ACC112 (cell line): ENCODE measurements around the gene NECAB2.
"Not testable (repeated sequence)": the region's sequence is repeated elsewhere in the genome, so short reads cannot be mapped to it uniquely, and the experiment has no call there.

Experiments used
- H2AFZ ChIP-seq: fragments of 200-600 bp; sonication (generic); one replicate; pipeline ENCODE4 v1.6.0; 2017; ENCODE audit warnings: antibody characterized with exemption, low read length; ENCODE audit not compliant: unreplicated experiment
- H3K27ac ChIP-seq: fragments of 200-600 bp; sonication (generic); 2 replicates; pipeline ENCODE4 v1.5.1; 2014; ENCODE audit warnings: low read depth, mild to moderate bottlenecking, antibody characterized with exemption, low read length, moderate library complexity
- H3K27me3 ChIP-seq: fragments of 200-600 bp; sonication (generic); 2 replicates; pipeline ENCODE4 v1.6.1; 2014; ENCODE audit warnings: mild to moderate bottlenecking, antibody characterized with exemption, low read length, moderate library complexity, mixed read lengths; ENCODE audit not compliant: insufficient read depth
- H3K36me3 ChIP-seq: fragments of 200-600 bp; sonication (generic); 2 replicates; pipeline ENCODE4 v1.6.1; 2016; ENCODE audit warnings: mild to moderate bottlenecking, antibody characterized with exemption, low read length, moderate library complexity, mixed read lengths; ENCODE audit not compliant: insufficient read depth
- H3K4me1 ChIP-seq: fragments of 200-600 bp; sonication (generic); one replicate; pipeline ENCODE4 v1.6.1; 2016; ENCODE audit warnings: low read length, mixed read lengths; ENCODE audit not compliant: insufficient read depth, unreplicated experiment, control insufficient read depth
- H3K4me3 ChIP-seq: fragments of 200-600 bp; sonication (generic); 2 replicates; pipeline ENCODE4 v1.5.1; 2014; ENCODE audit warnings: mild to moderate bottlenecking, low read depth, low read length
- H3K79me2 ChIP-seq: fragments of 200-600 bp; sonication (generic); one replicate; pipeline ENCODE4 v1.6.0; 2016; ENCODE audit warnings: low read length; ENCODE audit not compliant: control insufficient read depth, unreplicated experiment, insufficient read depth

The NECAB2 gene

DNA sequence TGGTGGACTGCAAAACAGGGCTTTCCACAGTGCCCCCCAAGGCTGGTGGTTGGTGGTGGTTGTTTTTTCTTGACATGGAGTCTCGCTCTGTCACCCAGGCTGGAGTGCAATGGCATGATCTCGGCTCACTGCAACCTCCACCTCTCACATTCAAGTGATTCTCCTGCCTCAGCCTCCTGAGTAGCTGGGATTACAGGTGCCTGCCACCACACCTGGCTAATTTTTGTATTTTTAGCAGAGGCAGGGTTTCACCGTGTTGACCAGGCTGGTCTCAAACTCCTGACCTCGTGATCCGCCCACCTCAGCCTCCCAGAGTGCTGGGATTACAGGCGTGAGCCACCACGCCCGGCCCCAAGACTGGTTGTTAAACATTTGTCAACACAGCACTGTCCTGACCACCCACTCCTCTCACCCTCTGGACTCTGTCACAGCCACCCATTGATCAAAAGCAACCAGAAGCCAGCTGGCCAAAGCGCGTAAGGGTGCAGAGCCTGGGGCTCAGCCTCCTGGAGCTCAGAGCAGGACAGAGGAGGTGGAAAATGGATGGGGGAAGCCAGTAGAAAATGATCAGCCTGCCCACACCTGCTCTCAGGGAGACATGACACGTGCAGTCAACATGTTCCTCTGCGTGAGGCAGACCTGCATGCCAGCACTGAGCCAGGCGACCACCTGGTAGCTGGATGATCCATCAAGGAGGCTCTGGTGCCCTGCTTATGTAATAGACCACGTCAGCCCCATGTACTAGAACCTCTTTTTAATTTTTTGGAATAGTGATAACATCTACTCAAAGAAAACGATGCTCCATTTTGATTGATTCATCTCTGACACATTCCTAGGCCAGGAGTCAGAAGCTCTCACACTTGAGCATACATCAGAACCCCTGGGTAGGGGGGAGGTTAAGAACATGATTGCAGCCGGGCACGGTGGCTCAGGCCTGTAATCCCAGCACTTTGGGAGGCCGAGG, 29.8 kb upstream of the NECAB2 start:
- Histone ChIP-seq H3K4me3 (no peak overlapping the region), H3K79me2 (no peaks in the 10 kb centered on the region), H3K36me3 (no peaks in the 10 kb centered on the region), H3K4me1 (peaks cover 5% of the 10 kb centered on the region), H3K27me3 (no peaks in the 10 kb centered on the region), H2AFZ (no peak overlapping the region), H3K27ac (no peak overlapping the region)

GRCh38 chr16:83939266-83939855, 28.7 kb upstream of the NECAB2 start:
- H3K79me2 ChIP-seq = no peaks in the 10 kb centered on the region
- H3K4me1 ChIP-seq = no peaks in the 10 kb centered on the region
- no peak overlapping the region for H2AFZ ChIP-seq
- H3K27me3 ChIP-seq = no peaks in the 10 kb centered on the region
- H3K36me3 ChIP-seq = no peaks in the 10 kb centered on the region
- no peak overlapping the region for H3K27ac ChIP-seq
- no peak overlapping the region for H3K4me3 ChIP-seq

GRCh38 chr16:83940119-83940518, 27.9 kb upstream of the NECAB2 start:
- Histone ChIP-seq H2AFZ (no peak overlapping the region), H3K4me3 (no peak overlapping the region), H3K27me3 (no peaks in the 10 kb centered on the region), H3K79me2 (no peaks in the 10 kb centered on the region), H3K4me1 (no peaks in the 10 kb centered on the region), H3K27ac (no peak overlapping the region), H3K36me3 (no peaks in the 10 kb centered on the region)

DNA sequence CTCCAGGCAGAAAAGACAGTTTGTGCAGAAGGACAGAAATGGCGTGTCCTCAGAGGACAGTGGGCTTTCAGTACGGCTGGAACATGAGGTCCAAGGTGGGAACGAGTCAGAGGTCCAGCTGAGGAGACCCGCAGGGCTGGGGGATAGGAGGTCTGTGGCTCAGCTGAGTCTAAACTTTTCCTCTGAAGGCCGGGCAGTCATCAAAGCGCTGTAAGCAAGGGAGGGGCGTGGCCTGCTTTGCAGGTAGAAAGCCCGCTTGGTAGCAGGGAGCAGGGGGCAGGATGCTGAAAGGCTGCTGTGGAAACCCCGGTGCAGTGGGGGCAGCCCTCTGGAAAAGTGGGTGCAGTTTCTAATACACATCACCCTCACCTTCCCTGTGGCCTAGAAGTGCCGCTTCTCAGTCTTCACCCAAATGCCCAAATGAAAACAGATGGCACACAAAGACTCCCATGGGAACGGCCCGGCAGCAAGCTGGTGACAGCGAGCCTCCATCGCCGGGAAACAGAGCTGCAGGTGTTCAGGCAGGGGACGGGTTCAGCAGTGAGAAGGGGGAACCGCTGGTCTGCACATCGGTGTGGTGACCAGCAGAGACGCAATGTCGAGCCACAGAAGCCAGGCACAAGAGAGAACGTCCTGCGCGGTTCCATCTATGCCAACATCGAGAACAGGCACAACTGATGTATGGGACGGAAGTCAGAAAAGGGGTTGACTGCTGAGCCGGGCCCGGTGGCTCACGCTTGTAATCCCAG, 27.2 kb upstream of the NECAB2 start:
- Histone ChIP-seq H3K36me3 (no peaks in the 10 kb centered on the region), H3K79me2 (no peaks in the 10 kb centered on the region), H3K27me3 (no peaks in the 10 kb centered on the region), H3K4me3 (no peak overlapping the region), H3K27ac (no peak overlapping the region), H2AFZ (no peak overlapping the region), H3K4me1 (no peaks in the 10 kb centered on the region)

DNA sequence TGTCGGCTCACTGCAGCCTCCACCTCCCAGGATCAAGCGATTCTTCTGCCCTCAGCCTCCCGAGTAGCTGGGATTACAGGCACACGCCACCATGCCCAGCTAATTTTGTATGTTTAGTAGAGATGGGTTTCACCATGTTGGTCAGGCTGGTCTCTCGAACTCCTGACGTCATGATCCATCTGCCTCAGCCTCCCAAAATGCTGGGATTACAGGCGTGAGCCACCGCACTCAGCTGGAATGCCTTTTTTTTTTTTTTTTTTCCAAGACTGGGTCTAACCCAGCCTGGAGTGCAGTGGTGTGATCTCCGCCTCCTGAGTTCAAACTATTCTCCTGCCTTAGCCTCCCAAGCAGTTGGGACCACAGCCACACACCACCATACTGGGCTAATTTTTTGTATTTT, 26.5 kb upstream of the NECAB2 start:
- not testable (repeated sequence) for H3K79me2 ChIP-seq, H2AFZ ChIP-seq, H3K4me1 ChIP-seq, H3K27ac ChIP-seq, H3K36me3 ChIP-seq, H3K27me3 ChIP-seq, H3K4me3 ChIP-seq

GRCh38 chr16:83942074-83942473, 26.0 kb upstream of the NECAB2 start:
- Histone ChIP-seq H3K27me3 (no peaks in the 10 kb centered on the region), H3K4me3 (no peak overlapping the region), H3K36me3 (no peaks in the 10 kb centered on the region), H3K27ac (no peak overlapping the region), H3K4me1 (no peaks in the 10 kb centered on the region), H2AFZ (no peak overlapping the region), H3K79me2 (no peaks in the 10 kb centered on the region)

DNA sequence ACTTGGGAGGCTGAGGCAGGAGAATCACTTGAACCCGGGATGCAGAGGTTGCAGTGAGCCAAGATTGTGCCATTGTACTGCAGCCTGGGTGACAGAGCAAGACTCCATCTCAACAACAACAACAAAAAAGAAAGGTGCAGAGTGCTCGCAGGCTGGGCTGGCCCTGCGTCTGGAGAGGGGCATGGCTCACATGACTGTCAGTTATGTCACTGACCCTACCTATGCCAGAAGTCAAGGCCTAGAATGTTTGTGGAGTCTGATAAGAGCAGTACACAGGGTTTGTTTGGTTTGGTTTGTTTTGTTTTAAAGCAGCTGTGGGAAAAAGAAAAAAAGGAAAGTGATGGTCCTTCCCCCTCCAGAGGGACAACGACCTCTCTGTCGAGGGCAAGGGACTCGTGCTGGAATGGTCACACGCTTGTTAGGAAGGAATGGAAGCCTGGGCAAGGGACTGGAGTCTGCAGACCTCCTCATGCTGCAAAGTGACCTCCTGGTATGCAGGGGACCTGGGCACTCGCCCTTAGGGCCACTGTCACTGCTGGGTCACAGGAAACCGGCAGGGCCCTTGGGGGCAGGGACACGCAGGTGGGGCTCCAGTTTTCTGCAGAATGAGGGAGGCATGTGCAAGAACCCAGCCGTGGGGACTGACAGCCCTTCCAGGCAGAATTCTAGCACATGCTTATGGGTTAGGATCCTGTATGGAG, 25.1 kb upstream of the NECAB2 start:
- H2AFZ ChIP-seq = no peak overlapping the region
- no peaks in the 10 kb centered on the region for H3K27me3 ChIP-seq
- H3K4me1 ChIP-seq = no peaks in the 10 kb centered on the region
- H3K36me3 ChIP-seq = no peaks in the 10 kb centered on the region
- no peak overlapping the region for H3K4me3 ChIP-seq
- no peaks in the 10 kb centered on the region for H3K79me2 ChIP-seq
- H3K27ac ChIP-seq = no peak overlapping the region

DNA sequence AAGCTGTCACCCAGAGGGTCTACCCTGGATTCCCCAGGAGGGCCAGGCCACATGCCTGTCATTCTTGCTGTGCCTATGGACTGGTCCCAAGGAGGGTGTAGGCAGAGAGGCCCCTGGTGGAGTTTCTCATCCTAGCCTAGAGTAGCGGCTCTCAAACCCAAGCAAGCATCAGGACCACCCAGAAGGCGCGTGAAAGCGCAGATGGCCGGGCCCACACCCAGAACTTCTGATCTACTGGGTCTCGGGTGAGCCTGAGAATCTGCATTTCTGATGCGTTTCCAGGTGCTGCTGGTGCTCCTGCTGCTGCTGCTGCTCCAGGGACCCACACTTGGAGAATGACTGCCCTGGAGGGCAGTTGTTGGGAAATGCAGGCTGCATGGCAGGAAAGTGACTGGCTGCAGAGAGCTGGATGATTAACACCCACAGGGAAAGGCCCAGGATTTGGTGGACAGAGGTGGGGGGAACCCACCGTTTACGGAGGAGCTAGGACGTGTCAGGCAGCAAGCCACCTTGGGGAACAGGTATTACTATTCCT, 24.5 kb upstream of the NECAB2 start:
- Histone ChIP-seq H3K4me3 (no peak overlapping the region), H3K27ac (no peak overlapping the region), H3K79me2 (no peaks in the 10 kb centered on the region), H3K27me3 (no peaks in the 10 kb centered on the region), H3K36me3 (no peaks in the 10 kb centered on the region), H3K4me1 (no peaks in the 10 kb centered on the region), H2AFZ (no peak overlapping the region)

- no peaks in the 10 kb centered on the region for H3K27me3 ChIP-seq
- no peaks in the 10 kb centered on the region for H3K36me3 ChIP-seq
- H2AFZ ChIP-seq = no peak overlapping the region
- H3K79me2 ChIP-seq = no peaks in the 10 kb centered on the region
- no peak overlapping the region for H3K4me3 ChIP-seq
- H3K4me1 ChIP-seq = no peaks in the 10 kb centered on the region
- no peak overlapping the region for H3K27ac ChIP-seq
Measured at GRCh38 chr16:83945587-83945986, 22.5 kb upstream of the NECAB2 start.

GRCh38 chr16:83946154-83946780, 21.8 kb upstream of the NECAB2 start:
- Histone ChIP-seq H3K27me3 (no peaks in the 10 kb centered on the region), H3K4me3 (no peak overlapping the region), H2AFZ (no peak overlapping the region), H3K27ac (no peak overlapping the region), H3K4me1 (no peaks in the 10 kb centered on the region), H3K36me3 (no peaks in the 10 kb centered on the region), H3K79me2 (no peaks in the 10 kb centered on the region)
